Neural cell (in vitro differentiated cells): Measurements from ENCODE around the gene PLEKHN1. TPM values are rescaled to one million over a fixed set of nuclear protein-coding genes. Genes with fewer than 3 reads are reported as not detected.

Experiments
- H2AFZ ChIP-seq: fragments of 200-600, 300-800 bp; sonication (generic), shearing (Covaris generic); 2 replicates; pipeline ENCODE4 v1.6.0; 2014; ENCODE audit warnings: low read depth, mild to moderate bottlenecking, antibody characterized with exemption, low read length, moderate library complexity
- H3F3A ChIP-seq: fragments of 200-600 bp; shearing (Covaris generic); 2 replicates; pipeline ENCODE4 v1.6.1; 2016; ENCODE audit warnings: mild to moderate bottlenecking, moderate library complexity, mixed read lengths, antibody characterized with exemption, low read length; ENCODE audit not compliant: insufficient read depth, poor library complexity, severe bottlenecking
- H3K27ac ChIP-seq: fragments of 200-600, 300-800 bp; sonication (generic), shearing (Covaris generic); 2 replicates; pipeline ENCODE4 v1.5.1; 2014; ENCODE audit warnings: mild to moderate bottlenecking, low read length, moderate library complexity
- H3K27me3 ChIP-seq: fragments of 300-800, 200-600 bp; sonication (generic), shearing (Covaris generic); 2 replicates; pipeline ENCODE4 v1.6.0; 2014; ENCODE audit warnings: mild to moderate bottlenecking, low read depth, low read length, moderate library complexity; ENCODE audit not compliant: insufficient read depth
- H3K36me3 ChIP-seq: fragments of 300-800, 200-600 bp; sonication (generic), shearing (Covaris generic); 2 replicates; pipeline ENCODE4 v1.5.1; 2014; ENCODE audit warnings: mild to moderate bottlenecking, antibody characterized with exemption, low read length, moderate library complexity; ENCODE audit not compliant: insufficient read depth
- H3K4me2 ChIP-seq: fragments of 300-800, 200-600 bp; sonication (generic), shearing (Covaris generic); 2 replicates; pipeline ENCODE4 v1.6.0; 2014; ENCODE audit warnings: mild to moderate bottlenecking, low read length
- H3K4me3 ChIP-seq: fragments of 300-800, 200-600 bp; sonication (generic), shearing (Covaris generic); 2 replicates; pipeline ENCODE4 v1.5.1; 2014; ENCODE audit warnings: mild to moderate bottlenecking, low read length, moderate library complexity
- H3K79me2 ChIP-seq: fragments of 200-600 bp; shearing (Covaris generic); replicated peaks from 2 replicates; pipeline ENCODE4 v1.6.0; 2014; ENCODE audit warnings: mild to moderate bottlenecking, low read length, moderate library complexity; ENCODE audit not compliant: insufficient read depth
- H3K9ac ChIP-seq: fragments of 300-800, 200-600 bp; sonication (generic), shearing (Covaris generic); 2 replicates; pipeline ENCODE4 v1.6.1; 2016; ENCODE audit warnings: mild to moderate bottlenecking, low read length, mixed read lengths
- H3K9me2 ChIP-seq: fragments of 200-600 bp; shearing (Covaris generic); 2 replicates; pipeline ENCODE4 v1.6.1; 2016; ENCODE audit warnings: mild to moderate bottlenecking, low read length, mixed read lengths; ENCODE audit not compliant: insufficient read depth
- H3K9me3 ChIP-seq: fragments of 200-600, 300-800 bp; sonication (generic), shearing (Covaris generic); 2 replicates; pipeline ENCODE4 v1.6.1; 2016; ENCODE audit warnings: mild to moderate bottlenecking, mixed run types, low read length, moderate library complexity, mixed read lengths
- H4K20me1 ChIP-seq: fragments of 200-600 bp; shearing (Covaris generic); 2 replicates; pipeline ENCODE4 v1.6.1; 2016; ENCODE audit warnings: mild to moderate bottlenecking, mixed run types; ENCODE audit not compliant: insufficient read depth
- EP300 ChIP-seq: fragments of 450-650 bp; conservative IDR thresholded peaks from 2 replicates; pipeline ENCODE4 v1.6.1; 2014; ENCODE audit warnings: antibody characterized with exemption, mild to moderate bottlenecking, moderate library complexity; ENCODE audit not compliant: poor library complexity, severe bottlenecking
- EZH2 ChIP-seq: fragments of 200-600, 300-800 bp; shearing (Covaris generic), sonication (generic); IDR thresholded peaks from 2 replicates; pipeline ENCODE4 v1.6.1; 2014; ENCODE audit warnings: antibody characterized with exemption, low read length, borderline replicate concordance, mild to moderate bottlenecking; ENCODE audit not compliant: insufficient read depth, poor library complexity, severe bottlenecking
- MXI1 ChIP-seq: fragments of 450-650 bp; conservative IDR thresholded peaks from 2 replicates; pipeline ENCODE4 v1.6.1; 2014; ENCODE audit warnings: antibody characterized with exemption, mild to moderate bottlenecking; ENCODE audit not compliant: poor library complexity, severe bottlenecking
- POLR2AphosphoS5 ChIP-seq: IDR thresholded peaks from 2 replicates; pipeline ENCODE4 v1.6.1; 2012
- RAD21 ChIP-seq: fragments of 450-650 bp; conservative IDR thresholded peaks from 2 replicates; pipeline ENCODE4 v1.6.1; 2014; ENCODE audit warnings: antibody characterized with exemption, mild to moderate bottlenecking, moderate library complexity
- SMC3 ChIP-seq: fragments of 450-650 bp; conservative IDR thresholded peaks from 2 replicates; pipeline ENCODE4 v1.6.1; 2014; ENCODE audit warnings: antibody characterized with exemption, mild to moderate bottlenecking, moderate library complexity; ENCODE audit not compliant: poor library complexity
- TAF1 ChIP-seq: IDR thresholded peaks from 2 replicates; pipeline ENCODE4 v1.6.1; 2012; ENCODE audit warnings: low read depth
- polyA plus RNA-seq: library from polyadenylated mRNA; depleted of rRNA; stranded (reverse); fragments of >200 nt; gene quantifications from 2 replicates; pipeline ENCODE4 v1.2.3, GENCODE V29; 2014
- TF ChIP-seq, protein P1 (sequence below): IDR thresholded peaks from 2 replicates; pipeline ENCODE4 v1.6.1; 2012; ENCODE audit warnings: borderline replicate concordance
- TF ChIP-seq, protein P2 (sequence below): fragments of 450-650 bp; IDR thresholded peaks from 2 replicates; pipeline ENCODE4 v1.5.1; 2014; ENCODE audit warnings: antibody characterized with exemption, mild to moderate bottlenecking, moderate library complexity; ENCODE audit not compliant: poor library complexity, severe bottlenecking

The PLEKHN1 gene
- polyA plus RNA-seq, 1 donor from 2014 or later = 1.1 TPM

GRCh38 chr1:937521-937920 is 28.8 kb upstream of the PLEKHN1 start:
- no peak overlapping the region for H3K4me3 ChIP-seq
- no peaks in the 10 kb centered on the region for H3K9me2 ChIP-seq
- H3K36me3 ChIP-seq = no peaks in the 10 kb centered on the region
- no peak overlapping the region for H3K27ac ChIP-seq
- H3F3A ChIP-seq = no peaks in the 10 kb centered on the region
- H3K79me2 ChIP-seq = no peaks in the 10 kb centered on the region
- no peak overlapping the region for H2AFZ ChIP-seq
- TF ChIP-seq EP300 (no peak), EZH2 (no peak), RAD21 (no peak)
- TF ChIP-seq, protein P1, sequence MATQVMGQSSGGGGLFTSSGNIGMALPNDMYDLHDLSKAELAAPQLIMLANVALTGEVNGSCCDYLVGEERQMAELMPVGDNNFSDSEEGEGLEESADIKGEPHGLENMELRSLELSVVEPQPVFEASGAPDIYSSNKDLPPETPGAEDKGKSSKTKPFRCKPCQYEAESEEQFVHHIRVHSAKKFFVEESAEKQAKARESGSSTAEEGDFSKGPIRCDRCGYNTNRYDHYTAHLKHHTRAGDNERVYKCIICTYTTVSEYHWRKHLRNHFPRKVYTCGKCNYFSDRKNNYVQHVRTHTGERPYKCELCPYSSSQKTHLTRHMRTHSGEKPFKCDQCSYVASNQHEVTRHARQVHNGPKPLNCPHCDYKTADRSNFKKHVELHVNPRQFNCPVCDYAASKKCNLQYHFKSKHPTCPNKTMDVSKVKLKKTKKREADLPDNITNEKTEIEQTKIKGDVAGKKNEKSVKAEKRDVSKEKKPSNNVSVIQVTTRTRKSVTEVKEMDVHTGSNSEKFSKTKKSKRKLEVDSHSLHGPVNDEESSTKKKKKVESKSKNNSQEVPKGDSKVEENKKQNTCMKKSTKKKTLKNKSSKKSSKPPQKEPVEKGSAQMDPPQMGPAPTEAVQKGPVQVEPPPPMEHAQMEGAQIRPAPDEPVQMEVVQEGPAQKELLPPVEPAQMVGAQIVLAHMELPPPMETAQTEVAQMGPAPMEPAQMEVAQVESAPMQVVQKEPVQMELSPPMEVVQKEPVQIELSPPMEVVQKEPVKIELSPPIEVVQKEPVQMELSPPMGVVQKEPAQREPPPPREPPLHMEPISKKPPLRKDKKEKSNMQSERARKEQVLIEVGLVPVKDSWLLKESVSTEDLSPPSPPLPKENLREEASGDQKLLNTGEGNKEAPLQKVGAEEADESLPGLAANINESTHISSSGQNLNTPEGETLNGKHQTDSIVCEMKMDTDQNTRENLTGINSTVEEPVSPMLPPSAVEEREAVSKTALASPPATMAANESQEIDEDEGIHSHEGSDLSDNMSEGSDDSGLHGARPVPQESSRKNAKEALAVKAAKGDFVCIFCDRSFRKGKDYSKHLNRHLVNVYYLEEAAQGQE = no peak
- peaks cover 65% of the 10 kb centered on the region for H3K27me3 ChIP-seq
- H3K4me2 ChIP-seq = no peak overlapping the region
- H3K9me3 ChIP-seq = no peaks in the 10 kb centered on the region
- H4K20me1 ChIP-seq = no peaks in the 10 kb centered on the region
- no peak overlapping the region for H3K9ac ChIP-seq

DNA sequence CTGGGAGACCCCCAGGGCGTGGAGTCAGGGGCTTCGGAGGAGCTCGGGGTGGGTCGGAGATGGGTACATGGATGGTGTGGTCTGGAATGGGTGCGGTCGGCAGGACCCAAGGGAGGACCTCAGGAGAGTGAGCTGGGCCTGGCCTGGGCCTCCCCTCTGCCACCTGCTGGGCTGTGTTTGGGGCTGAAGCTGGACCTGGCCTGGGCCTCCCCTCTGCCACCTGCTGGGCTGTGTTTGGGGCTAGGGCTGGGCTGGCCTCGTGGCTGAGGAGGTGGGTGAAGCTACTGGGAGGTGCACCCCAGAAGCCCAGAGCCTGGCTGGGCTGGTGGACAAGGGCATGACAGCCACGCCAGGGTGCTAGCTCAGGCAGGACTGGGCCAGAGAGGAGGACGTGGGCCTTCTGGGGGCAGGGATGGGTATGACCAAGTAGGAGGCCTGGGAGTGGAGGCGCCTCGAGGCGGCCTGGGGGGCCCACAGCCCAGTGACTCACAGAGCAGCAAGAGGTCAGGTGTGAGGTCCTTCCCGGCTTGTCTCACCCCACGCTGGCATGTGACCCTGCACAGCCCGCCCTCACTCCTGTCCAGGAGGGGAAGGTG is 28.1 kb upstream of the PLEKHN1 start:
- H3K9me2 ChIP-seq = no peaks in the 10 kb centered on the region
- no peak overlapping the region for H2AFZ ChIP-seq
- H3K9me3 ChIP-seq = no peaks in the 10 kb centered on the region
- no peak overlapping the region for H3K4me2 ChIP-seq
- TF ChIP-seq EZH2 (no peak), SMC3 (no peak), TAF1 (no peak), RAD21 (no peak), MXI1 (no peak), POLR2AphosphoS5 (no peak)
- TF ChIP-seq, protein P2, sequence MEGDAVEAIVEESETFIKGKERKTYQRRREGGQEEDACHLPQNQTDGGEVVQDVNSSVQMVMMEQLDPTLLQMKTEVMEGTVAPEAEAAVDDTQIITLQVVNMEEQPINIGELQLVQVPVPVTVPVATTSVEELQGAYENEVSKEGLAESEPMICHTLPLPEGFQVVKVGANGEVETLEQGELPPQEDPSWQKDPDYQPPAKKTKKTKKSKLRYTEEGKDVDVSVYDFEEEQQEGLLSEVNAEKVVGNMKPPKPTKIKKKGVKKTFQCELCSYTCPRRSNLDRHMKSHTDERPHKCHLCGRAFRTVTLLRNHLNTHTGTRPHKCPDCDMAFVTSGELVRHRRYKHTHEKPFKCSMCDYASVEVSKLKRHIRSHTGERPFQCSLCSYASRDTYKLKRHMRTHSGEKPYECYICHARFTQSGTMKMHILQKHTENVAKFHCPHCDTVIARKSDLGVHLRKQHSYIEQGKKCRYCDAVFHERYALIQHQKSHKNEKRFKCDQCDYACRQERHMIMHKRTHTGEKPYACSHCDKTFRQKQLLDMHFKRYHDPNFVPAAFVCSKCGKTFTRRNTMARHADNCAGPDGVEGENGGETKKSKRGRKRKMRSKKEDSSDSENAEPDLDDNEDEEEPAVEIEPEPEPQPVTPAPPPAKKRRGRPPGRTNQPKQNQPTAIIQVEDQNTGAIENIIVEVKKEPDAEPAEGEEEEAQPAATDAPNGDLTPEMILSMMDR = no peak
- H3K27me3 ChIP-seq = peaks cover 65% of the 10 kb centered on the region
- no peak overlapping the region for H3K27ac ChIP-seq
- H3K79me2 ChIP-seq = no peaks in the 10 kb centered on the region
- no peak overlapping the region for H3K9ac ChIP-seq
- H3K36me3 ChIP-seq = no peaks in the 10 kb centered on the region
- H3F3A ChIP-seq = no peaks in the 10 kb centered on the region
- no peaks in the 10 kb centered on the region for H4K20me1 ChIP-seq
- H3K4me3 ChIP-seq = no peak overlapping the region
